ENCODE measurements around the gene RSF1. TPM values are rescaled to one million over a fixed set of nuclear protein-coding genes. Genes with fewer than 3 reads are reported as not detected.

RSF1 gene
- total RNA-seq, 1 experiment from 2014 or later, result 55.5 TPM

DNA sequence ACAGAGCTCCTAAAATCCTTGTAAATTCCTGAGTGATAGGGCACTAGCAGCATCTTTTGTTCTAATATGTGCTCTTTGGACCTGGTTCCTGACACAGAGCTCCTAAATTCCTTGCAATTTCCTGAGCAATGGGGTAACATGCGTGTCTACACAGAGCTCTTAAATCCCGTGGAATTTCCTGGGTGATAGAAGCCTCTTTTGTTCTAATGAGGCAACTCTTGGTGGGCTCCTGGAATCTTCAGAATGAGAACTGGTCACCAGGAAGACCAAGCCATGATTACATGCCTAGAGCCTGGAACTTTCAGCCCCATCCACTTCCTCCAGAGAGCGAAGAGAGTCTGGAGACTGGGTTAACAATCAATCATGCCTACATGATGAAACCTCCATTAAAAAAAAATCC is 19.0 kb downstream of the RSF1 start:
- no peak for DNase-seq (ENCODE audit: low spot score)

DNA sequence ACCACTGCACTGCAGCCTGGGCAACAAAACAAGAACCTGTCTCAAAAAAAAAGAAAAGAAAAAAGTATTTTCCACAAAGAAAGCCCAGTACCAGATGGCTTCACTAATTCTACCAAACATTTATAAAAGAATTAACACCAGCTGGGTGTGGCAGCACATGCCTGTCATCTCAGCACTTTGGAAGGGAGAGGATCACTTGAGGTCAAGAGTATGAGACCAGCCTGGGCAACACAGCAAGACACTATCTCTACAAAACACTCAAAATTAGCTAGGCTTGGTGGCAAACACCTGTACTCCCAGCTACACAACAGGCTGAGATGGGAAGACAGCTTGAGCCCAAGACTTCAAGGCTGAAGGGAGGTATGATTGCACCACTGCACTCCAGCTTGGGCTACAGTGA is 20.1 kb downstream of the RSF1 start:
- DNase-seq (ENCODE audit: low spot score), result no peak

GRCh38 chr11:77799338-77799737 is 21.2 kb downstream of the RSF1 start:
- no peak for DNase-seq (ENCODE audit: low spot score)

GRCh38 chr11:77793972-77794371 is 26.6 kb downstream of the RSF1 start:
- DNase-seq (ENCODE audit: low spot score), result no peak

DNA sequence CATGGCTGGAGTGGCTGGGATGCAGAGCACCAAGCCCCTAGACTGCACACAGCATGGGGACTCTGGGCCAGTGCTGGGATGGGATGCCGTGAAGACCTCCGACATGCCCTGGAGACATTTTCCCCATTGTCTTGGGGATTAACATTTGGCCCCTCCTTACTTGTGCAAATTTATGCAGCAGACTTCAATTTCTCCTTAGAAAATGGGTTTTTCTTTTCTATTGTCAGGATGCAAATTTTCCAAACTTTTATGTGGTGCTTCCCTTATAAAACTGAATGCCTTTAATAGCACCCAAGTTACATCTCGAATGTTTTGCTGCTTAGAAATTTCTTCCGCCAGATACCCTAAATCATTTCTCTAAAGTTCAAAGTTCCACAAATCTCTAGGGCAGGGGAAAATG is 29.2 kb downstream of the RSF1 start:
- no peak for DNase-seq (ENCODE audit: low spot score)

DNA sequence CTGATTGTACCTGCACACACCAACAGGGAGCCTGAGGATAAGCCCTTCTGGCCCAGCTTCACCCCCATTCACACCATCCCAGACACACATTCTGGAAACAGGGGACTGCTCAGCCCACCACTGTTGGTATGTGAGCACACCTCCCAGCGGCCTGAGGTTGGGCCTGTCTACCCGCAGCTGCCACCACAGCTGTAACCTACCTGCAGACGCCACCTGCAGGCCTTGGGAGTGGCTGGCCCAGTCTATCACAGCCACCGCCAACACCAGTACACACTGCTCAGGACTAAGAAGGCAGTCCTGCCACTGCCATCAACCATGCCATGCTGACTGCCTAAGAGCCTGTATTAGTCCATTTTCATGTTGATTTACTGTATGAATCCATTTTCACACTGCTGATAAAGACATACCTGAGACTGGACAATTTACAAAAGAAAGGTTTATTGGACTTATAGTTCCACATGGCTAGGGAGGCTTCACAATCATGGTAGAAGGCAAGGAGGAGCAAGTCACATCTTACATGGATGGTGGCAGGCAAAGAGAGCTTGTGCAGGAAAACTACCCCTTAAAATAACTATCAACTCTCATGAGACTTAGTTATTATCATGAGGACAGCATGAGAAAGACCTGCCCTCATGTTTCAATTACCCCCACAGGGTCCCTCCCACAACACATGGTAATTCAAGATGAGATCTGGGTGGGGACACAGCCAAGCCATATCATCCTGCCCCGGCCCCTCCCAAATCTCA is 30.6 kb downstream of the RSF1 start:
- no peak for DNase-seq (ENCODE audit: low spot score)

- DNase-seq (ENCODE audit: low spot score), result no peak
These were observed 31.3 kb downstream of the RSF1 start for GRCh38 chr11:77789061-77789730.

GRCh38 chr11:77784572-77784971 is 36.0 kb downstream of the RSF1 start:
- no peak for DNase-seq (ENCODE audit: low spot score)

GRCh38 chr11:77783025-77783424 is 37.5 kb downstream of the RSF1 start:
- DNase-seq (ENCODE audit: low spot score), result no peak

DNA sequence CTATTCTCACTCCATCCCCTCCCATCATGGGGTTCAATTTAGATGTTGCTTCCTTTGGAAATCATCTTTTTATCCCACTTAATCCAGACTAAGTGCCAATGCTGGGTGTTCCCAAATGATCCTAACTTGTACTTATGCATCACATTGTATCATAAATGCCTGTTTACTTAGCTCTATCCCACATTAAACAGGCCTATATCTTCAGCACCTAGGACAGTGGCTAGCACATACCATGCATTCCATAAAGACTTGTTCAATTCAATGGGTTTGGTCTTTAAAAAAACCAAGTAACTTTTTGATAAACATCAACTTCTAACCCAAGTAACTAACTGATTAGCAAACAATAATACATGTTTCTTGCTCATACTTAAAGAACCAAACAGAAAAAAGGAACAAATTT is 40.6 kb downstream of the RSF1 start:
- peak; percentile 43 for DNase-seq (ENCODE audit: low spot score)

GRCh38 chr11:77778549-77778948 is 42.0 kb downstream of the RSF1 start:
- no peak for DNase-seq (ENCODE audit: low spot score)

DNA sequence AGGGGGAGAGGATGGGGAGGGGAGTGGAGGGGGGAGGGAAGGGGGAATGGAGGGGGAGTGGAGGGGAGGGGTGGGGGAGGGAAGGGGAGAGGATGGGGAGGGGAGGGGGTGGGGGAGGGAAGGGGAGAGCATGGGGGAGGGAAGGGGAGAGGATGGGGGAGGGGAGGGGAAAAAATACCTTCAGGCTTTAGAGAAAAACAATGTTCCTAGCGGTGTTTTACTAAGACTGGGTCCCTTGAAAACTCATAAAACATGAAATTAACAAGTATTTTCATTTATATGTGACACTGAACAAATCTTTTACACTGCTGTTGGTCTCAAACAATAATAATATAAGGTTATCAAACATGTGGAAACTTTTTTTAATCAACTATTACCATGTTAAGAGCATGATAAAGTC is 42.4 kb downstream of the RSF1 start:
- no peak for DNase-seq (ENCODE audit: low spot score)

DNA sequence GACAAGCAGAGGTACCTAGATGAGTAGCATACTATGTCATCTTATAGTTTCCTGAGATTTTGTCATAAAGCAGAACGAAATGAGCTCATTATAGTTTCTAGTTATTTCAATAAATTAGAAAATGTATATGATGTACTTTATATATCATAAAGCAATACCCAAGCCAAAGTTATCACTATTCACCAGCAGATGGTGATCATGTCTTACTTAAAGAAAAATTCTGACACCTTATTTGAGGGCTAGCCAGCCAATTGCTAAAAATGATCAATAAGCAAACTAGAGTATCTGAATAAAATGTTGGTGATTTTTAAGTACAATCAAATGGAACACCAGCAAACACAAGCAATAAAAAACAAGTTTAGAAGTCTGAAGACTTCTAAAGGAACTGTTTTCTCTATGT is 44.1 kb downstream of the RSF1 start:
- no peak for DNase-seq (ENCODE audit: low spot score)

- no peak for DNase-seq (ENCODE audit: low spot score)
These were observed 44.6 kb downstream of the RSF1 start for GRCh38 chr11:77775936-77776335.

GRCh38 chr11:77771135-77771534 is 49.4 kb downstream of the RSF1 start:
- DNase-seq (ENCODE audit: low spot score), result peak; percentile 22

DNA sequence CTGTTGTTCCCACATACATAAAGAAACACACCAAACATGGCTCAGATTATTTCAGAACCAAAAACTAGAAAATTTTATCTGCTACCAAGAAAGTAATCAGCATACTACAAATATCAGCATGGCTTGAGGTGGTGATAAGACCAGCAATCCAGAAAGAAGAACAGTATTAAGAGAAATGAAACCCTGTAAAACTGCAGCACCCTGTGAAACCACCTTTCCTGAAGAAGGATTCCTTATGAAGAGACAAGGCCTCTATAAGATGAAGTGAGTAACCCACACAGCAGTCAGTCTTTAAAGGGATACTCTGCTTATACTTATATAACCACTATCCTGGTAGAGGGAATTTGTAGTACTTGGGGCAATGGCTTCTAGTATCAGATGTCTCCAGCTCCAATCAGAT is 49.9 kb downstream of the RSF1 start:
- DNase-seq (ENCODE audit: low spot score), result no peak

DNA sequence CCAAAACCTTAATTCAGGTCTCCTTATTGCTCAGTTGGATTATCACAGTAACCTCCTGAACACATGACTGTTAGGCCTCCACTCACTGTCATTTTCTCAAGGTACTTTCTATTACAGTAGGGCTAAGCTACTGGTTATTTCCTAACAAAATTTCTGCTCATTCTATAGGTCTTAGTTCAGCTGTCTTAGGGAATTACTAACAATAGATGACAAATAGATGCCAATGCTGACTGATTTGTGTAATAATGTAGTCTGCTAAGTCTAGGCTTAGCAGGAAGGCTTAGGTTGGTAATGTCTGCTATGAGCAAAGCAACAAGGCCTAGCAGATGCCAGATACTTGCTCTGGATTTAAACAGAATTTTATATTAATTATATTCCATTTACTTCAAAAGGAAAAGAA is 58.1 kb downstream of the RSF1 start:
- DNase-seq (ENCODE audit: low spot score), result no peak

DNA sequence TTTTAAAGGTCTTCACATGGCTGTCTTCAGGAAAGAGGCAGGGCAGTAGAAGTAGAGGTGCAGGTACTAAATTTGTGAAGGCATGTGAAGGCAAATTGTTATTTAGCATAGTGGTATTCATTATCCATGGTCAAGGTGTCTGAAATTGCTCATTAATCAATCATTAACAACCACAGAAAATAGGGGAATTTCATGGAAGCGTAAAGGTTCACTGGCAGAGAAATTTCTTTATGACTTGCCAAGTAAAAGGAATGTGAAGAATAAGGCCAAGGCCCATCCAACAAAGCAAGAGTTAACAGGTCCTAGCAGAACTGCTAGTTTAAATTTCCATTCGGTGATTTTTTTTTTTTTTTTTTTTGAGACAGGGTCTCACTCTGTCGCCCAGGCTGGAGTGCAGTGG is 59.0 kb downstream of the RSF1 start:
- DNase-seq (ENCODE audit: low spot score), result no peak

DNA sequence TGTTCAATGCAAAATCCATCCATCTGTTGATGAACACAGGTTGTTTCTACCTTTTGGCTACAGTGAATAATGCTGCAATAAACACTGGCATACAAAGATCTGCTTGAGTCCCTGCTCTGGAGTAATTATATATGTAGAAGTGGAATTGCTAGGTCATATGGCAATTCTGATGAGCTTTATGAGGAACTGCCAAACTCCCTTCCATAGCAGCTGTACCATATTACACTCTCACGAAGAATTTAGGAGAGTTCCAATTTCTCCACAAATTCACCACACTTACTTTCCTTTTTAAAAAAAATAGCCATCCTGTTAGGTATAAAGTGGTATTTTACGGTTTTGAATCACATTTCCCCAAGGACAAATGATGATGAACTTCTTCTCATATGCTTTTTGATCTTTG is 62.2 kb downstream of the RSF1 start:
- no peak for DNase-seq (ENCODE audit: low spot score)

DNA sequence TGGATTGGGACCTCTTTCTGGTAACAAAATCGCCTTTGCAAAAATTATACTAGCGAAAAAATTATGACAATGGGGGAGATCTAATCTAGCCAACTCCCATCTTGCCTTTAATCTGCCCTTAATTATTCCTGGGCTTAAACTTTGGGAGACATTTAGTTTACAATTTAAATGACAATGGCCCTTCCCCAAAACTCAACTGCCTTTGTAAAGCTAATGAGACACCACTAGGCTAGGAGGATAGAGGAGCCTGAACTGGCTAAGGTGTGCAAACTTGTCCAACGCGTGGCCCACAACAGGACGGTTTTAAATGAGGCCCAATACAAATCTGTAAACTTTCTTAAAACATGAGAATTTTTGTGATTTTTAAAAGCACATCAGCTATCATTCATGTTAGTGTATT is 67.3 kb downstream of the RSF1 start:
- no peak for DNase-seq (ENCODE audit: low spot score)

DNA sequence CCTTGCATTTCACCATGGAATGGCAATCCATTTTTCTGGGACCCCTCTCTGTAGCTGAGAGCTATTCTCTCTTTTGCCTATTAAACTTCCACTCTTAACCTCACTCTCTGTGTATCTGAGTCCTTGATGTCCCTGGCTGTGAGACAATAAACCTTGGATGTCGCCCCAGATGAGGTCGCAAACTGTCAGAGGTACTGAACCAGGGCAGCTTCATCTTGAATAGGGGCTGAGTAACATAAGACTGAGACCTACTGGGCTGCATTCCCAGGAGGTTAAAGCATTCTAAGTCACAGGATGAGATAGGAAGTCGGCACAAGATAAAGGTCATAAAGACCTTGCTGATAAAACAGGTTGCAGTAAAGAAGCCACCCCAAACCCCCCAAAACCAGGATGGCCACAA is 68.0 kb downstream of the RSF1 start:
- DNase-seq (ENCODE audit: low spot score), result peak; percentile 21

DNA sequence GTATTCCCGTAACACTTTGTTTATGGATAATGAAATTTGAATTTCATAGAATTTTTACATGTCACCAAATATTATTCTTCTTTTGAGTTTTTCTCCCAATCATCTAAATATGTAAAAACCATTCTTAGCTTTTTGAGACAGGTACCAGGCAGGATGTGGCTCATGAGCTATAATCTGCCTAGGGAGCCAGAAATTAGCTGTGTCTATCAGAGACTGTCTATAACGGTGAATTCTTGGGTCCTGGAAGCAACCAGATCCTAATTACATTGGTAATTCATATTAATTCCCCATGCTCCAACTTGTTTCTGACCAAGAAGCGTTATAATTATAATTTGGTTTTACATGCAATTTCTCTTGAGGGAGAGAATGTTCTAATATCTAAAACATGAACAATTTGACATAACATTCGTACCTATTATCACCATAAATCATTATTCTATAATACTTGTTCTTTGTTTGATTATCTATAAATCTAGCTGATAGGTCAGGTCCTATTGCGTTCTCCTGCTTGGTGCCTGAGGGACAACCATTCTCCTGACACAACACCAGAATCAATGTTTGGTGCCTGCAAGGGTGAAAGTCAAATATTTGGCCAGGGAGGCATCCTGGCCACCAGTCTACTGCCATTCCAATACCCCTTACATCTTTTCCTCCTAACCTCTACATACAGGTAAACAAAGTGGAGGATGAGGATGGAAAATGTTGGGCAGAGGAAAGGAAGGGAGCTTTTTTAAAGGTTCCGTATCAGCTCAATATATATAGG is 69.9 kb downstream of the RSF1 start:
- no peak for DNase-seq (ENCODE audit: low spot score)

GRCh38 chr11:77749232-77749631 is 71.3 kb downstream of the RSF1 start:
- DNase-seq (ENCODE audit: low spot score), result no peak
